Adrenal gland (tissue), 5 donors: Measurements from ENCODE around the gene PARP3.
"Not testable (repeated sequence)": the region's sequence is repeated elsewhere in the genome, so short reads cannot be mapped to it uniquely, and the experiment has no call there.

Source experiments
- POLR2A ChIP-seq, 2 donors: fragments of 450-650 bp; IDR thresholded peaks; one replicate each; pipeline ENCODE4 v1.6.1; 2017; ENCODE audit warnings: antibody characterized with exemption in 2 of 2, mild to moderate bottlenecking in 2 of 2, moderate library complexity in 1 of 2
- TF ChIP-seq, protein P1 (sequence below), 6 experiments: fragments of 450-650 bp in 4 of 6; fragments of 200-600 bp in 2 of 6; sonication (generic) in 1 of 6; IDR thresholded peaks; 1 replicate in 5 of 6; 2 replicates in 1 of 6; pipeline versions ENCODE4 v1.5.1 to v1.8.0; 2016 to 2021; ENCODE audit warnings: antibody characterized with exemption in 6 of 6, mild to moderate bottlenecking in 2 of 6, moderate library complexity in 1 of 6
- donor health status: DM: no; HTN: no; CAD: no.

- TF ChIP-seq, protein P1, sequence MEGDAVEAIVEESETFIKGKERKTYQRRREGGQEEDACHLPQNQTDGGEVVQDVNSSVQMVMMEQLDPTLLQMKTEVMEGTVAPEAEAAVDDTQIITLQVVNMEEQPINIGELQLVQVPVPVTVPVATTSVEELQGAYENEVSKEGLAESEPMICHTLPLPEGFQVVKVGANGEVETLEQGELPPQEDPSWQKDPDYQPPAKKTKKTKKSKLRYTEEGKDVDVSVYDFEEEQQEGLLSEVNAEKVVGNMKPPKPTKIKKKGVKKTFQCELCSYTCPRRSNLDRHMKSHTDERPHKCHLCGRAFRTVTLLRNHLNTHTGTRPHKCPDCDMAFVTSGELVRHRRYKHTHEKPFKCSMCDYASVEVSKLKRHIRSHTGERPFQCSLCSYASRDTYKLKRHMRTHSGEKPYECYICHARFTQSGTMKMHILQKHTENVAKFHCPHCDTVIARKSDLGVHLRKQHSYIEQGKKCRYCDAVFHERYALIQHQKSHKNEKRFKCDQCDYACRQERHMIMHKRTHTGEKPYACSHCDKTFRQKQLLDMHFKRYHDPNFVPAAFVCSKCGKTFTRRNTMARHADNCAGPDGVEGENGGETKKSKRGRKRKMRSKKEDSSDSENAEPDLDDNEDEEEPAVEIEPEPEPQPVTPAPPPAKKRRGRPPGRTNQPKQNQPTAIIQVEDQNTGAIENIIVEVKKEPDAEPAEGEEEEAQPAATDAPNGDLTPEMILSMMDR (IDR thresholded peaks at IDR 0.05) = not testable (repeated sequence)
- TF ChIP-seq POLR2A (IDR thresholded peaks at IDR 0.05) = not testable (repeated sequence)
Observed at GRCh38 chr3:51900043-51900442, 42.1 kb upstream of the PARP3 start.
